HCT116 (cell line): ENCODE measurements around the gene TMEM59L.

ENCODE experiments used
- EZH2 ChIP-seq: fragments of 200-600 bp; sonication (generic); IDR thresholded peaks from 2 replicates; pipeline ENCODE4 v1.6.1; 2017; ENCODE audit warnings: antibody characterized with exemption, mixed run types
- POLR2AphosphoS5 ChIP-seq: IDR thresholded peaks from 2 replicates; pipeline ENCODE4 v1.6.1; 2011; ENCODE audit warnings: mild to moderate bottlenecking, low read depth, low read length, moderate library complexity
- YY1 ChIP-seq: IDR thresholded peaks from 2 replicates; pipeline ENCODE4 v1.6.1; 2011; ENCODE audit warnings: low read length, low read depth, moderate library complexity, mild to moderate bottlenecking; ENCODE audit not compliant: insufficient replicate concordance; ENCODE audit errors: extremely low read depth
- TF ChIP-seq, protein P1 (sequence below), 3 experiments: fragments of 200-600 bp in 1 of 3; sonication (generic) in 1 of 3; IDR thresholded peaks in 2 of 3; conservative IDR thresholded peaks in 1 of 3; 2 replicates each; pipeline ENCODE4 v1.5.1; 2012 to 2017; ENCODE audit warnings: low read depth in 2 of 3, low read length in 2 of 3, antibody characterized with exemption in 1 of 3, borderline replicate concordance in 1 of 3, control low read depth in 1 of 3, mild to moderate bottlenecking in 1 of 3, mixed read lengths in 1 of 3, mixed run types in 1 of 3, moderate library complexity in 1 of 3; ENCODE audit not compliant: insufficient read depth in 1 of 3

DNA sequence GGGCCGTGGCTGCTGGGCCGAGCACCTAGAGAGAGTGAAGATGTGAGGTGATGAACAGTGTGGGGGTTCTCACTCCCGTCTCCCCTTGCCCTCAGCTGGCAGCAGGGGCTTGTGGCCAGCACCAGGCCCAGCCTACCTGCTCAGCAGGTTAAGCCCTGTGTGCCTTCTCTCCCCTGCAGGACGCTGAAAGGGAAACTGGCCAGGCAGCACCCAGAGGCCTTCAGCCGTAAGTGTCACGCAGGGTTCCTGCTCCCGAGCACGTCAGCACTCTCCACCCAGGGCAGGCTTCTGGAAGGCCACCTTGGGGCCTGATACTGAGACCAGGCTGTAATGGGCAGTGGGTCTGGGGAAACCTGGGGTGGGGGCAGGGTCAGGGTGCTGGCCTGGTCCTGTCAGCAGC lies 45.7 kb upstream of the TMEM59L start:
- TF ChIP-seq POLR2AphosphoS5 (no peak), YY1 (no peak), EZH2 (no peak)
- TF ChIP-seq, protein P1, sequence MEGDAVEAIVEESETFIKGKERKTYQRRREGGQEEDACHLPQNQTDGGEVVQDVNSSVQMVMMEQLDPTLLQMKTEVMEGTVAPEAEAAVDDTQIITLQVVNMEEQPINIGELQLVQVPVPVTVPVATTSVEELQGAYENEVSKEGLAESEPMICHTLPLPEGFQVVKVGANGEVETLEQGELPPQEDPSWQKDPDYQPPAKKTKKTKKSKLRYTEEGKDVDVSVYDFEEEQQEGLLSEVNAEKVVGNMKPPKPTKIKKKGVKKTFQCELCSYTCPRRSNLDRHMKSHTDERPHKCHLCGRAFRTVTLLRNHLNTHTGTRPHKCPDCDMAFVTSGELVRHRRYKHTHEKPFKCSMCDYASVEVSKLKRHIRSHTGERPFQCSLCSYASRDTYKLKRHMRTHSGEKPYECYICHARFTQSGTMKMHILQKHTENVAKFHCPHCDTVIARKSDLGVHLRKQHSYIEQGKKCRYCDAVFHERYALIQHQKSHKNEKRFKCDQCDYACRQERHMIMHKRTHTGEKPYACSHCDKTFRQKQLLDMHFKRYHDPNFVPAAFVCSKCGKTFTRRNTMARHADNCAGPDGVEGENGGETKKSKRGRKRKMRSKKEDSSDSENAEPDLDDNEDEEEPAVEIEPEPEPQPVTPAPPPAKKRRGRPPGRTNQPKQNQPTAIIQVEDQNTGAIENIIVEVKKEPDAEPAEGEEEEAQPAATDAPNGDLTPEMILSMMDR (IDR thresholded peaks at IDR 0.05 in 2 of 3, conservative IDR thresholded peaks at IDR 0.05 in 1 of 3; ENCODE audit: borderline replicate concordance in 1 of 3, insufficient read depth in 1 of 3, low read depth in 2 of 3, low read length in 2 of 3) = no peak
